GM13976 (cell line): ENCODE data around the gene RYR3.

Experiments
- DNase-seq: peaks from one replicate; pipeline ENCODE4 v3.0.0; 2012; ENCODE audit warnings: low spot score
- CTCF ChIP-seq: IDR thresholded peaks from 2 replicates; pipeline ENCODE4 v1.5.1; 2012; ENCODE audit warnings: borderline replicate concordance, mild to moderate bottlenecking; ENCODE audit not compliant: insufficient read depth; ENCODE audit errors: extremely low read depth, missing control alignments, control extremely low read depth
- in situ Hi-C: fragments of 300-500 bp; cut with MboI; formaldehyde crosslinking; loops from one replicate; pipeline ENCODE4 v1.12.0; 2022; ENCODE audit warnings: low sequenced_read_pairs, mixed read lengths, inconsistent platforms; ENCODE audit not compliant: unreplicated experiment

RYR3 gene

DNA sequence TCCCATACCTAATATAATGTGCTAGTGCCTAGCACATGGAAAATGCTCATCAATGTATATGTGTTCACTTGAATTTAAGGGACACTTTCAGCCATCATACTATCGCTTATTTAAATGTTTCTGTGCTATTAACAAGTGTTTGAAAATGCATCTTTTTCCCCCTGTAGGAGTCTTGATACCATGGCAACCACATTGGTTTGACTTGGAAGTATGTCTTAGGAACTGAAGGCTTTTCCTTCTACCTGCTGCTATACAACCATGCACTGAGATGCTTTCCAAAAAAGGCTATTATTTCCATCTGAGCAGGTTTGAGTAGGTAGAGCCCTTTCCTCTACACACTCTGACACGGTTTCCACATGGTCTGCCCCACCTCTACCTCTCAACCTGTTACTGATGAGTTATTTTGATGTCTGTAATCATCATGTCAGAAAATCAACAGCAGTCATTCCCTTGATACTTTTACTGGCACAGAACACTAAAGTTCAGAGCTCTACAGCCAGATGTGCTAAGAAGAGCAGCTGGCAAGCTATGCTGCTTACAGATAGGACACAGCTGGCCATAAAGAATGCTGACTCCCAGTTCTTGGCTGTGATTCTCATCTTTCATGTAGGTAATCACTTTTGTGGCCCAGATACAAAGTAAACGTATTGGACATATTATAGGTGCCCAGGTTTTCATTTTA, 59.3 kb downstream of the RYR3 start:
- in situ Hi-C loops: no loop called here
- TF ChIP-seq CTCF: no peak
- DNase-seq: no peak

GRCh38 chr15:33370623-33371020, 59.9 kb downstream of the RYR3 start:
- no peak for TF ChIP-seq CTCF
- in situ Hi-C loops: no loop called here
- no peak for DNase-seq

GRCh38 chr15:33371159-33371558, 60.4 kb downstream of the RYR3 start:
- DNase-seq: no peak
- in situ Hi-C loops: no loop called here
- TF ChIP-seq CTCF: no peak

DNA sequence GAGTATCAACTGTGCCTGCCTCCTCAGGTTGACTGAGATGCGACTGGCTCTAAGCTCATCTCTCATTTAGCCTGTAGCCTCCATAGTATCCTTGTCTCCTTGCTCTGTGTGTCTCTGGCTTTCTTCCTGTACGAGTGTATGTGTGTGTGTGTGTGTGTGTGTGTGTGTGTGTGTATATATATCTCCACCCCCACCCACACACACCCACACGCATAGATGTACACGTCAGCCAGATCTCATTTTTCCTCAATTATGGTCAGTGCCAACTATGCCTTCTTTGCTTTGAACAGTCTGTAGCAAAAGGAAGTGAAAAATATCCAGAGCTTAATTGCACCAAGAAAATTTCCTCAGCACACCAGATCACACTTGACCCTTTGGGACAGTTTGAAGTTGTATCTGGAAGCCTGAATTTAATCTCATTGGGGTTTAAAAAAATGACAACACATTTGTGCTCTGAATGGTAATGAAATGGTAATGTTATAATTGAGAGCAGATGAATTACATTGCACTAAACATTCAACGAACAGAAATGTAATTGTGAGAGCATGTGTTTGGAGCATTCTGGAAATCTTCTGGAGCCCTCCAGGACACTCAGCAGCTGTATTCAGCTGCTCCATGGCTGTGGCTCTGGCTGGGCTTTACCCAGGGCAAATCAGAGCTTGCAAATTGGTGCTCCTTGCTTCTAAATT, 63.6 kb downstream of the RYR3 start:
- in situ Hi-C loops: no loop called here
- no peak for TF ChIP-seq CTCF
- no peak for DNase-seq

GRCh38 chr15:33375236-33375635, 64.5 kb downstream of the RYR3 start:
- no peak for DNase-seq
- TF ChIP-seq CTCF: no peak
- in situ Hi-C loops: no loop called here

GRCh38 chr15:33377204-33377603, 66.4 kb downstream of the RYR3 start:
- DNase-seq: no peak
- in situ Hi-C loops: no loop called here
- no peak for TF ChIP-seq CTCF
